Cardiac fibroblast (primary cell): ENCODE data around the gene PALM.
A peak's percentile ranks its signal among the peaks of the same experiment; 100 is the strongest.

Experiments used
- DNase-seq, 2 donors: peaks; one replicate each; pipeline versions ENCODE4 v3.0.0 to v3.0.0-alpha.2; 2010; ENCODE audit warnings: low read depth in 2 of 2
- H3K4me3 ChIP-seq, 2 donors: replicated peaks in 1 of 2; 1 replicate in 1 of 2; 2 replicates in 1 of 2; pipeline ENCODE4 v1.5.1; 2011; ENCODE audit warnings: low read depth in 2 of 2, low read length in 2 of 2, mild to moderate bottlenecking in 2 of 2, moderate library complexity in 1 of 2
- TF ChIP-seq, protein P1 (sequence below): IDR thresholded peaks from one replicate; pipeline ENCODE4 v1.5.1; 2011; ENCODE audit warnings: low read depth, mild to moderate bottlenecking, low read length, inconsistent platforms

PALM gene

DNA sequence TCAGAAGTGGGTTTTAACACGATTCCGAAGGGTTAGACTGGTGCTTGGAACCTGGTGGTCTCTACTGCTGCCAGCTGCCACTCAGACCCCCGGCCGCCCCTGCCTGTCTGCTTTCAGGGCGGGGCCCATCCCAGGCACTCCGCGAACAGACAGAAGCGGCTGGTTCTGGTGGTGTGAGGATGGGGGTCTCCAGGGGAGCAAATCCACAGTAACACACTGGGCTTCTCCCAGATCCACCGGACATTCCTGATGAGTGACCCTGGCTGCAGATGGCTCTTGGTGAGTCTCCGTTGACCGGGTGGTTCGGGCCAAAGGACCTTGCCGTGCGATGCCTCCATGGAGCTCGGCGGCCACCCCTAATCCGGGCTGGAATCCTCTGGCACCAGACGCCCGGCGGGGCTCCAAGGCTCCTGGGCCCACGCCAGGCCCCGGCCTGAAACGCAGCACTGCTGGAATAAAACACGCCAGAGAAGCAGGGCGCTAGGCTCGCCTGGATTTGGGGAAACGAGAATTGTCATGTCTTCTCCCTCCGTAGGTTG is 86.4 kb downstream of the PALM start:
- DNase-seq: no peak
- TF ChIP-seq, protein P1, sequence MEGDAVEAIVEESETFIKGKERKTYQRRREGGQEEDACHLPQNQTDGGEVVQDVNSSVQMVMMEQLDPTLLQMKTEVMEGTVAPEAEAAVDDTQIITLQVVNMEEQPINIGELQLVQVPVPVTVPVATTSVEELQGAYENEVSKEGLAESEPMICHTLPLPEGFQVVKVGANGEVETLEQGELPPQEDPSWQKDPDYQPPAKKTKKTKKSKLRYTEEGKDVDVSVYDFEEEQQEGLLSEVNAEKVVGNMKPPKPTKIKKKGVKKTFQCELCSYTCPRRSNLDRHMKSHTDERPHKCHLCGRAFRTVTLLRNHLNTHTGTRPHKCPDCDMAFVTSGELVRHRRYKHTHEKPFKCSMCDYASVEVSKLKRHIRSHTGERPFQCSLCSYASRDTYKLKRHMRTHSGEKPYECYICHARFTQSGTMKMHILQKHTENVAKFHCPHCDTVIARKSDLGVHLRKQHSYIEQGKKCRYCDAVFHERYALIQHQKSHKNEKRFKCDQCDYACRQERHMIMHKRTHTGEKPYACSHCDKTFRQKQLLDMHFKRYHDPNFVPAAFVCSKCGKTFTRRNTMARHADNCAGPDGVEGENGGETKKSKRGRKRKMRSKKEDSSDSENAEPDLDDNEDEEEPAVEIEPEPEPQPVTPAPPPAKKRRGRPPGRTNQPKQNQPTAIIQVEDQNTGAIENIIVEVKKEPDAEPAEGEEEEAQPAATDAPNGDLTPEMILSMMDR: no peak

DNA sequence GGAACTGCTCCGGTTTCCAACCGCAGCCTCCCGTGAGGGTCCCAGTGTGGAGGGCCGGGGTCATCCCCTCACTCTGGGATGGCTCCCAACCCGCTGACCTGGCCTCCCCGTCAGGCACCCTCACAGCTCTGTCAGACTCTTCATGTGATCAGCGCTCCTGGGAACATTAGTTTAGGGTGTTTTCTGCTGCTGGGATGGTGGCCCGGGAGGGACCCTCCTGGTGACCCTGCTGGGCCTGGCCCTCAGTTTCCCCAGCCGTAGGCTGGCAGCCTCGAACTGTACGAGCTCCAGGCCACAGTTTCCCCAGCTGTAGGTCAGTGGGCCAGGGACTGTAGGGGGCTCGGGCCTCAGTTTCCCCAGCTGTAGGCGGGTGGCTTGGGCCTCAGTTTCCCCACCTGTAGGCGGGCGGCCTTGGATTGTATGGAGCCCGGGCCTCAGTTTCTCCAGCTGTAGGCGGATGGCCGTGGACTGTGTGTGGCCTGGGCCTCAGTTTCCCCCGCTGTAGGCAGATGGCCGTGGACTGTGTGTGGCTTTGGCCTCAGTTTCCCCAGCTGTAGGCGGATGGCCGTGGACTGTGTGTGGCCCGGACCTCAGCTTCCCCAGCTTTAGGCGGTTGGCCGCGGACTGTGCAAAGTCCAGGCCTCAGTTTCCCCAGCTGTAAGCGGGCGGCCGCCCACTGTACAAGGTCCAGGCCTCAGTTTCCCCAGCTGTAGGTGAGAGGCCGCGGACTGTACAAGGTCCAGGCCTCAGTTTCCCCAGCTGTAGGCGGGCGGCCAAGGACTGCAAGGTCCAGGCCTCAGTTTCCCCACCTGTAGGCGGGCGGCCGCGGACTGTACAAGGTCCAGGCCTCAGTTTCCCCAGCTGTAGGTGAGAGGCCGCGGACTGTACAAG is 87.2 kb downstream of the PALM start:
- H3K4me3 ChIP-seq: peak overlapping the region; percentile 66 to 72
- DNase-seq: no peak
- TF ChIP-seq, protein P1: no peak

More for the DNA sequence above, 86.4 kb downstream of the PALM start:
- no peak overlapping the region for H3K4me3 ChIP-seq

DNA sequence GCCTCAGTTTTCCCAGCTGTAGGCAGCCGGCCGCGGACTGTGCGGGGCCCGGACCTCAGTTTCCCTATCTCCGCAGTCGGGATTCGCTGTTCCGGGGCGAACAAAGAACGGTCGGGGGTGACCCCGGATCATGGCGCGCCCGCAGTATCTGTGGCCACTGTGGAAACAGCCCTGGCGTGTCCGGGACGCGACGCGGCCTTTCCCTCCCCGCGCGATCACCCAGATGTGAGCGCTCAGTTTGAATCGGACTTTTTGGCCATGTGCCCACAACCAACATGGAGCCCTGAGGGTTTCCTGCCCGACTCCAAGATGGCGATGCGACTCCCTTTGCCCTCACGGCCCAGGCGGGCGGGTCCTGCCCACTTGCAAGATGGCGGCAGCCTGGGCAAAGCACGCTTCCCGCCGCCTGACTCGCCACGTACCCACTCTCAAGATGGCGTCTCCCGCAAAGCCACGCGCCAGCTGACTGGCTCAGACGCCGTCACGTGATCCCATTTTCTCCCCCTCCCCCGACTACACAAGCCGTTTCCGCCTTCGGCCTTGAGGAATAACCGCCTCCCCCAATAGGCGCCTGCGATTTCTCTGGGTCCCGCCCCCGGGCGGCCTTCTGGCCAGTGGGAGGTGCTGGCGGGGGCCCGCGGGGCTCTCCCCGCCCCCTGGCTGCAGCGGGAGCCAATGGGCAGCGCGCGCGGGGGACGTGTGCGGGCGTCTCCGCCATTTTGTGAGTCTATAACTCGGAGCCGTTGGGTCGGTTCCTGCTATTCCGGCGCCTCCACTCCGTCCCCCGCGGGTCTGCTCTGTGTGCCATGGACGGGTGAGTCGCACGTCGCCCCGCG is 88.2 kb downstream of the PALM start, which contains the start of gene PTBP1:
Gene PTBP1, plus strand, starts transcription at position 761 of the 836 bp plus-strand sequence. Its CDS starts 46 bp downstream, at position 807.
- TF ChIP-seq, protein P1: no peak
- peak within 1 kb of the TSS; percentile 85 to 94 for H3K4me3 ChIP-seq
- DNase-seq: peak; percentile 100
